ENCODE data around the gene AIFM3.

Gene AIFM3

DNA sequence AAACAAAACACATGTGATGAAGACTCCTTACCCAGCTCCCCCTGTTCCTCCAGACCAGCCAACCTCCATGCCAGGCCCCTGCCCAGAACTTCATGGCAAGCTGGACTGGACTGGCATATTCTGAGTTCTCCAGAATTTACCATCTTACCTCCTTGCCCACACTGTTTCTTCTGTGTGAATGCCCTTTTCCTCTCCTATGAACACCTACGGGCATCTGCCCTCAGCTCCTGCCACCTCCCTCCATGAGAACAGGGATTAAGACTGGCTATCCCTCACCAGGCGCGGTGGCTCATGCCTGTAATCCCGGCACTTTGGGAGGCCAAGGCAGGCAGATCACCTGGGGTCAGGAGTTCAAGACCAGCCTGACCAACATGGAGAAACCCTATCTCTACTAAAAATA lies 6.4 kb upstream of the AIFM3 start:
- peaks cover under 1% of the 10 kb centered on the region for H3K4me1 ChIP-seq (ENCODE audit: insufficient read depth, low read length, poor library complexity, severe bottlenecking)
- no peaks in the 10 kb centered on the region for H3K36me3 ChIP-seq (ENCODE audit: insufficient read depth, low read length)
- no peak overlapping the region for H3K9ac ChIP-seq (ENCODE audit: low read depth, low read length, poor library complexity, severe bottlenecking)
- no peak for TF ChIP-seq EZH2phosphoT487 (IDR thresholded peaks at IDR 0.05; ENCODE audit: borderline replicate concordance)
- TF ChIP-seq, protein P1, sequence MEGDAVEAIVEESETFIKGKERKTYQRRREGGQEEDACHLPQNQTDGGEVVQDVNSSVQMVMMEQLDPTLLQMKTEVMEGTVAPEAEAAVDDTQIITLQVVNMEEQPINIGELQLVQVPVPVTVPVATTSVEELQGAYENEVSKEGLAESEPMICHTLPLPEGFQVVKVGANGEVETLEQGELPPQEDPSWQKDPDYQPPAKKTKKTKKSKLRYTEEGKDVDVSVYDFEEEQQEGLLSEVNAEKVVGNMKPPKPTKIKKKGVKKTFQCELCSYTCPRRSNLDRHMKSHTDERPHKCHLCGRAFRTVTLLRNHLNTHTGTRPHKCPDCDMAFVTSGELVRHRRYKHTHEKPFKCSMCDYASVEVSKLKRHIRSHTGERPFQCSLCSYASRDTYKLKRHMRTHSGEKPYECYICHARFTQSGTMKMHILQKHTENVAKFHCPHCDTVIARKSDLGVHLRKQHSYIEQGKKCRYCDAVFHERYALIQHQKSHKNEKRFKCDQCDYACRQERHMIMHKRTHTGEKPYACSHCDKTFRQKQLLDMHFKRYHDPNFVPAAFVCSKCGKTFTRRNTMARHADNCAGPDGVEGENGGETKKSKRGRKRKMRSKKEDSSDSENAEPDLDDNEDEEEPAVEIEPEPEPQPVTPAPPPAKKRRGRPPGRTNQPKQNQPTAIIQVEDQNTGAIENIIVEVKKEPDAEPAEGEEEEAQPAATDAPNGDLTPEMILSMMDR (conservative IDR thresholded peaks at IDR 0.05; ENCODE audit: low read length), result no peak
- no peaks in the 10 kb centered on the region for H3F3A ChIP-seq (ENCODE audit: low read depth)
- H4K20me1 ChIP-seq (ENCODE audit: insufficient read depth, low read length, poor library complexity, severe bottlenecking), result no peaks in the 10 kb centered on the region
- H3K79me2 ChIP-seq (ENCODE audit: insufficient read depth, low read length), result no peaks in the 10 kb centered on the region
- H3K9me2 ChIP-seq (replicated peaks; ENCODE audit: low read depth, low read length), result no peaks in the 10 kb centered on the region
- no peaks in the 10 kb centered on the region for H3K27me3 ChIP-seq (ENCODE audit: insufficient read depth, low read length, poor library complexity, severe bottlenecking)
- no peak overlapping the region for H2AFZ ChIP-seq (ENCODE audit: low read length)
- no peak overlapping the region for H3K4me2 ChIP-seq (ENCODE audit: low read depth, low read length, poor library complexity, severe bottlenecking)
- no peaks in the 10 kb centered on the region for H3K9me3 ChIP-seq (ENCODE audit: insufficient read depth, low read depth, low read length)
- H3K4me3 ChIP-seq (ENCODE audit: low read length, poor library complexity, severe bottlenecking), result no peak overlapping the region

GRCh38 chr22:20962491-20962945 lies 4.5 kb upstream of the AIFM3 start:
- no peak overlapping the region for H3K4me3 ChIP-seq (ENCODE audit: low read length, poor library complexity, severe bottlenecking)
- no peak overlapping the region for H3K9ac ChIP-seq (ENCODE audit: low read depth, low read length, poor library complexity, severe bottlenecking)
- no peaks in the 10 kb centered on the region for H3K9me3 ChIP-seq (ENCODE audit: insufficient read depth, low read depth, low read length)
- no peaks in the 10 kb centered on the region for H3K9me2 ChIP-seq (replicated peaks; ENCODE audit: low read depth, low read length)
- peaks cover 5% of the 10 kb centered on the region for H3K4me1 ChIP-seq (ENCODE audit: insufficient read depth, low read length, poor library complexity, severe bottlenecking)
- no peaks in the 10 kb centered on the region for H4K20me1 ChIP-seq (ENCODE audit: insufficient read depth, low read length, poor library complexity, severe bottlenecking)
- H2AFZ ChIP-seq (ENCODE audit: low read length), result no peak overlapping the region
- H3K36me3 ChIP-seq (ENCODE audit: insufficient read depth, low read length), result no peaks in the 10 kb centered on the region
- H3K27me3 ChIP-seq (ENCODE audit: insufficient read depth, low read length, poor library complexity, severe bottlenecking), result no peaks in the 10 kb centered on the region
- H3F3A ChIP-seq (ENCODE audit: low read depth), result no peaks in the 10 kb centered on the region
- TF ChIP-seq, protein P1 (conservative IDR thresholded peaks at IDR 0.05; ENCODE audit: low read length), result no peak
- TF ChIP-seq EZH2phosphoT487 (IDR thresholded peaks at IDR 0.05; ENCODE audit: borderline replicate concordance), result no peak
- no peaks in the 10 kb centered on the region for H3K79me2 ChIP-seq (ENCODE audit: insufficient read depth, low read length)
- no peak overlapping the region for H3K4me2 ChIP-seq (ENCODE audit: low read depth, low read length, poor library complexity, severe bottlenecking)

- no peaks in the 10 kb centered on the region for H4K20me1 ChIP-seq (ENCODE audit: insufficient read depth, low read length, poor library complexity, severe bottlenecking)
- H3K4me3 ChIP-seq (ENCODE audit: low read length, poor library complexity, severe bottlenecking), result no peak overlapping the region
- H3K4me2 ChIP-seq (ENCODE audit: low read depth, low read length, poor library complexity, severe bottlenecking), result no peak overlapping the region
- H3K9ac ChIP-seq (ENCODE audit: low read depth, low read length, poor library complexity, severe bottlenecking), result no peak overlapping the region
- H3F3A ChIP-seq (ENCODE audit: low read depth), result no peaks in the 10 kb centered on the region
- no peaks in the 10 kb centered on the region for H3K9me2 ChIP-seq (replicated peaks; ENCODE audit: low read depth, low read length)
- H2AFZ ChIP-seq (ENCODE audit: low read length), result no peak overlapping the region
- no peaks in the 10 kb centered on the region for H3K9me3 ChIP-seq (ENCODE audit: insufficient read depth, low read depth, low read length)
- no peaks in the 10 kb centered on the region for H3K79me2 ChIP-seq (ENCODE audit: insufficient read depth, low read length)
- H3K4me1 ChIP-seq (ENCODE audit: insufficient read depth, low read length, poor library complexity, severe bottlenecking), result peaks cover 5% of the 10 kb centered on the region
- no peak for TF ChIP-seq EZH2phosphoT487 (IDR thresholded peaks at IDR 0.05; ENCODE audit: borderline replicate concordance)
- TF ChIP-seq, protein P1 (conservative IDR thresholded peaks at IDR 0.05; ENCODE audit: low read length), result no peak
- no peaks in the 10 kb centered on the region for H3K27me3 ChIP-seq (ENCODE audit: insufficient read depth, low read length, poor library complexity, severe bottlenecking)
- no peaks in the 10 kb centered on the region for H3K36me3 ChIP-seq (ENCODE audit: insufficient read depth, low read length)
Observed at GRCh38 chr22:20963201-20964052, 3.6 kb upstream of the AIFM3 start.
